Colonic mucosa (tissue), 4 donors: ENCODE results near the gene PLS3. TPM values are rescaled to one million over a fixed set of nuclear protein-coding genes. Genes with fewer than 3 reads are reported as not detected.
"Not testable (repeated sequence)": the region's sequence is repeated elsewhere in the genome, so short reads cannot be mapped to it uniquely, and the experiment has no call there.

ENCODE experiments used
- DNase-seq: peaks from one replicate; pipeline ENCODE4 v3.0.0-alpha.2; 2020
- H3K27ac ChIP-seq: fragments of 200-600 bp; one replicate; pipeline ENCODE4 v1.8.0; 2021
- H3K27me3 ChIP-seq: fragments of 200-600 bp; one replicate; pipeline ENCODE4 v1.8.0; 2021
- H3K36me3 ChIP-seq: fragments of 200-600 bp; one replicate; pipeline ENCODE4 v1.8.0; 2021
- H3K4me1 ChIP-seq: fragments of 200-600 bp; one replicate; pipeline ENCODE4 v1.8.0; 2021; ENCODE audit warnings: mild to moderate bottlenecking
- H3K4me3 ChIP-seq: fragments of 200-600 bp; one replicate; pipeline ENCODE4 v1.8.0; 2021
- H3K9ac ChIP-seq, 2 donors: one replicate each; pipeline ENCODE4 v1.7.0; 2013; ENCODE audit warnings: control low read depth in 2 of 2, low read depth in 2 of 2, low read length in 2 of 2
- H3K9me3 ChIP-seq: fragments of 200-600 bp; one replicate; pipeline ENCODE4 v1.8.0; 2021
- intact Hi-C: fragments of 100-400 bp; cut with DNase I; formaldehyde crosslinking; loops from one replicate; pipeline ENCODE4 v1.14.1; 2022
- total RNA-seq, 2 donors: library from RNA; stranded (reverse); fragmentation: NEBNext Ultra II Directional in 1 of 2; extraction: Animal tissue kit (Norgen Biotek cat#: 25700) in 1 of 2; gene quantifications; one replicate each; pipeline ENCODE4 v1.2.1, GENCODE V29; 2021
- TF ChIP-seq, protein P1 (sequence below): fragments of 200-600 bp; IDR thresholded peaks from one replicate; pipeline ENCODE4 v1.8.0; 2022; ENCODE audit warnings: antibody characterized with exemption, mild to moderate bottlenecking
- donor health status: healthy.
- donor health status: DM: no; HTN: no; CAD: no.
- donor health status: DM: no; HTN: no; CAD: no.

The PLS3 gene
- total RNA-seq, 2 donors from 2014 or later = 23.8 to 33.0 TPM

DNA sequence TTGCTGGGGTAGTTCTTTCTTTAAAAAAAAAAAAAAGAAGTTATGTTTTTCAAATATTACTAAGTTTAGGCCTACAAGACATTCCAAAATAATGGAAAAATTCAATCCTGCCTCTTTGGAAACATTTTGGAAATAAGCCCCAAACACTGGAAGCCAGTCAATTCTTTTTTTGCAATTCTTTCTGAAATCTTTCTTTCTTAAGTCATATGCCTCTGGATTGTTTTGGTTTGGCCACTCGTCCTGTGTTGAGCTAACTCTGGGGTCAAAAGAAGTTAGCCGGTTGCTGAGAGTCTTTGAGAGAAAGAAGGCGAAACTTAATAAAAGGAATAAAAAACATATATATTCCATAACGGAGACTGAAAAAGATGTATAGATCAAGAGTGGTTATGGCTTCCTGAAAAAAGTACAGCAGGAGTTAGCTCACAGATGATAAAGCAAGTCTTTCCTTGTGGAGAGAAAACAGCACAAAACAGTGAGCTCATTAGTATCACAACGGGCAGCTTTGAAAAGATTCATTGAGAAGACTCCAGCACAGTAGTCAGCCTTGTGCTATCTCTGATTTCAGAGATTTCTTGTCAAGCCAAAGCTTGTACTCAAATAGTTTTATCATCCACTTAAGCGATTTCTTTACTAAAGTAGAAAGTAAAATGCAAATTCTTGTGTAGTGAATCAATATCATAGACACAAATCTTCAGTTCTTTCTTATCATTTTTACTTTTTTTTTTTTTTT lies 64.8 kb downstream of the PLS3 start:
- Histone ChIP-seq H3K4me3 (no peak overlapping the region), H3K9ac (no peak overlapping the region), H3K36me3 (no peaks in the 10 kb centered on the region), H3K27ac (no peak overlapping the region), H3K27me3 (no peaks in the 10 kb centered on the region), H3K9me3 (no peaks in the 10 kb centered on the region), H3K4me1 (no peaks in the 10 kb centered on the region)
- TF ChIP-seq, protein P1, sequence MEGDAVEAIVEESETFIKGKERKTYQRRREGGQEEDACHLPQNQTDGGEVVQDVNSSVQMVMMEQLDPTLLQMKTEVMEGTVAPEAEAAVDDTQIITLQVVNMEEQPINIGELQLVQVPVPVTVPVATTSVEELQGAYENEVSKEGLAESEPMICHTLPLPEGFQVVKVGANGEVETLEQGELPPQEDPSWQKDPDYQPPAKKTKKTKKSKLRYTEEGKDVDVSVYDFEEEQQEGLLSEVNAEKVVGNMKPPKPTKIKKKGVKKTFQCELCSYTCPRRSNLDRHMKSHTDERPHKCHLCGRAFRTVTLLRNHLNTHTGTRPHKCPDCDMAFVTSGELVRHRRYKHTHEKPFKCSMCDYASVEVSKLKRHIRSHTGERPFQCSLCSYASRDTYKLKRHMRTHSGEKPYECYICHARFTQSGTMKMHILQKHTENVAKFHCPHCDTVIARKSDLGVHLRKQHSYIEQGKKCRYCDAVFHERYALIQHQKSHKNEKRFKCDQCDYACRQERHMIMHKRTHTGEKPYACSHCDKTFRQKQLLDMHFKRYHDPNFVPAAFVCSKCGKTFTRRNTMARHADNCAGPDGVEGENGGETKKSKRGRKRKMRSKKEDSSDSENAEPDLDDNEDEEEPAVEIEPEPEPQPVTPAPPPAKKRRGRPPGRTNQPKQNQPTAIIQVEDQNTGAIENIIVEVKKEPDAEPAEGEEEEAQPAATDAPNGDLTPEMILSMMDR = no peak
- no peak for DNase-seq
- intact Hi-C loops = no loop called here

- DNase-seq = no peak
- H3K27me3 ChIP-seq = no peaks in the 10 kb centered on the region
- H3K36me3 ChIP-seq = no peaks in the 10 kb centered on the region
- H3K27ac ChIP-seq = no peak overlapping the region
- no peaks in the 10 kb centered on the region for H3K4me1 ChIP-seq
- H3K9ac ChIP-seq = no peak overlapping the region
- intact Hi-C loops = no loop called here
- H3K4me3 ChIP-seq = no peak overlapping the region
- TF ChIP-seq, protein P1 = no peak
- H3K9me3 ChIP-seq = no peaks in the 10 kb centered on the region
These were observed 69.2 kb downstream of the PLS3 start for GRCh38 chrX:115630204-115630603.

DNA sequence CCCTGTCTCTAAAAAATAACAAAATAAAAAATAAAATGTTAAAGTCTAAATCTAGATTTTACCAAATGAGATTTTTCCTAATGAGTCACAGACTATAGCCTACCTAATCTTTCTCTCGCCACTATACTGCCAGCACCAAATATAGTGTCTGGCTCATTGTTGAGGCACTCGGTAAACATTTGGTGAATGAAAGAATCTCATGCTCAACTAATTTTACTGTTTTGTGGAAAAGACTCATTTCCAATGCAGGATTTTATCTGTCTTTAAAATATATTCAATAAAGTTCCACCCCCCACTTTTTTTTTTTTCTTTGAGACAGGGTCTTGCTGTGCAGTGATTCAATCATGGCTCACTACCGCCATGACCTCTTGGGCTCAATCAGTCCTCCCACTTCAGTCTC lies 71.5 kb downstream of the PLS3 start:
- TF ChIP-seq, protein P1 = no peak

DNA sequence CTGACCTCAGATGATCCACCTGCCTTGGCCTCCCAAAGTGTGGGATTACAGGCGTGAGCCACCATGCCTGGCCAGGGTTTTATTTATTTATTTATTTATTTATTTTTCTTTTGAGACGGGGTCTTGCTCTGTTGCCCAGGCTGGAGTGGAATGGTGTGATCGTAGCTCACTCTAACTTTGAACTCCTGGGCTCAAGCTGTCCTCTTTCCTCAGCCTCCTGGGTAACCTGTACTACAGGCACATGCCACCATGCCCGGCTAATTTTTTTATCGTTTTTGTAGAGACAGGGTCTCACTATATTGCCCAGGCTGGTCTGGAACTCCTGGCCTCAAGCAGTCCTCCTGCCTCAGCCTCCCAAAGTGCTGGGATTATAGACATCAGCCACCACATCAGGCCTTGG lies 72.4 kb downstream of the PLS3 start:
- H3K9ac ChIP-seq, H3K27ac ChIP-seq, H3K9me3 ChIP-seq, H3K36me3 ChIP-seq, H3K4me3 ChIP-seq, H3K4me1 ChIP-seq, H3K27me3 ChIP-seq, DNase-seq, intact Hi-C loops: not testable (repeated sequence)

More for the DNA sequence above, 71.5 kb downstream of the PLS3 start:
- no peak overlapping the region for H3K9ac ChIP-seq
- no peaks in the 10 kb centered on the region for H3K36me3 ChIP-seq
- H3K4me3 ChIP-seq = no peak overlapping the region
- intact Hi-C loops = no loop called here
- DNase-seq = no peak
- H3K4me1 ChIP-seq = no peaks in the 10 kb centered on the region
- H3K27me3 ChIP-seq = no peaks in the 10 kb centered on the region
- H3K27ac ChIP-seq = no peak overlapping the region
- H3K9me3 ChIP-seq = no peaks in the 10 kb centered on the region

DNA sequence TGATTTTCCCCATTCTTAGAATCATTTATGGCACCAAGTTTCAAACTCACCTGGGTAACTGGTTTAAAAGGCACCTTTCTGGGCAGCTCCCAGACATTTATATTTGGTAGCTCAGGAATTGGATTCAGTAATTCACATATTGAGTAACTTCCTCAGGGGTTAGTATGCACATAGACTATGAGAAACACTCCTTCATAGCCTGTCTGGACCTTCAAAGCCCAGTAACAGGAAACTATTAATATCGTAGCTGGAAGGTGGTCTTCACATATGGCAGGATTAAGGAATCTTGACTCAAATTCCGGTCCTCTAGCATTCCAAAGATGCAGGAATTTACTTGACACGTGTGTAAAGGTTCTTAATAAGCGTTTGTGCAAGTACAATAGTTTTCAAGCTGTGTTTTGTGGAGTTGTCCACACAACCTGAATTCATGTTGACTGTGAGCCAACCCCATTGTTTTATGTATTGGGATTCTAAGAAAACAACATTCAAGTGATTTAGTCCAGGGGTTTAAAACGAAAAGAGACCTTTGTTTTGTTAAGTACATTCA lies 78.4 kb downstream of the PLS3 start:
- H3K4me1 ChIP-seq = no peaks in the 10 kb centered on the region
- no peak overlapping the region for H3K4me3 ChIP-seq
- intact Hi-C loops = no loop called here
- no peaks in the 10 kb centered on the region for H3K9me3 ChIP-seq
- H3K9ac ChIP-seq = no peak overlapping the region
- TF ChIP-seq, protein P1 = no peak
- no peaks in the 10 kb centered on the region for H3K36me3 ChIP-seq
- no peak for DNase-seq
- no peaks in the 10 kb centered on the region for H3K27me3 ChIP-seq
- H3K27ac ChIP-seq = no peak overlapping the region

- Histone ChIP-seq H3K4me3 (no peak overlapping the region), H3K4me1 (no peaks in the 10 kb centered on the region), H3K9ac (no peak overlapping the region), H3K27me3 (no peaks in the 10 kb centered on the region), H3K36me3 (no peaks in the 10 kb centered on the region), H3K9me3 (no peaks in the 10 kb centered on the region), H3K27ac (no peak overlapping the region)
- intact Hi-C loops = loop anchor here (2.0 kb wide), 1 partner anchor 310 kb away; no protein-coding TSS in a partner anchor
- TF ChIP-seq, protein P1 = no peak
- DNase-seq = no peak
These were observed 81.3 kb downstream of the PLS3 start for GRCh38 chrX:115642311-115642710.
